Rectal smooth muscle tissue (tissue), 1 donor: ENCODE data around the gene RASL10B.

Source experiments
- H3K27ac ChIP-seq: one replicate; pipeline ENCODE4 v1.7.0; 2013; ENCODE audit warnings: low read depth, low read length, inconsistent platforms
- H3K27me3 ChIP-seq: one replicate; pipeline ENCODE4 v1.7.0; 2013; ENCODE audit warnings: low read length; ENCODE audit not compliant: control insufficient read depth, insufficient read depth
- H3K36me3 ChIP-seq: one replicate; pipeline ENCODE4 v1.7.0; 2013; ENCODE audit warnings: low read length; ENCODE audit not compliant: control insufficient read depth, insufficient read depth
- H3K4me1 ChIP-seq: one replicate; pipeline ENCODE4 v1.7.0; 2013; ENCODE audit warnings: low read length; ENCODE audit not compliant: control insufficient read depth, insufficient read depth
- H3K4me3 ChIP-seq: one replicate; pipeline ENCODE4 v1.7.0; 2013; ENCODE audit warnings: low read length
- H3K9ac ChIP-seq: one replicate; pipeline ENCODE4 v1.7.0; 2013; ENCODE audit warnings: low read length

The RASL10B gene

DNA sequence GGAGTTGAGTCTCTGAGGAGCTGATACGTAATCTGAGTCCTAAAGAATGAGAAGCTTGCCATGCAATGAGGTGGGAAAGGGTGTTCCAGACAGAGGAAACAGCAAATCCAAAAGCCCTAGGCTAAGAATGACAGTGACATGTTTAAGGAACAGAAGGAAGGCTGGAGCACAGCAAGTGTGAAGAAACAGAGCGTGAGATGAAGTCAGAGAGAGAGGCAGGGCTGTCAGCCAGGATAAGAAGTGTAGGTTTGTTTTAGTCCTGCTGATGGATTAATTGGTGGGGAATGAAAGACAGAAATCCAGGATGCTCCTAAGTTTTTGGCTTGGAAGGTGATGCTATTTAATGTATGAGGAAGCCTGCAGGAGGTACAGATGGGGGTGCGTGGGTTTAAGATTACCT, 49.5 kb downstream of the RASL10B start:
- Histone ChIP-seq H3K4me3 (no peak overlapping the region), H3K27me3 (no peaks in the 10 kb centered on the region), H3K36me3 (peaks cover 14% of the 10 kb centered on the region), H3K9ac (no peak overlapping the region), H3K4me1 (peaks cover 8% of the 10 kb centered on the region), H3K27ac (no peak overlapping the region)

DNA sequence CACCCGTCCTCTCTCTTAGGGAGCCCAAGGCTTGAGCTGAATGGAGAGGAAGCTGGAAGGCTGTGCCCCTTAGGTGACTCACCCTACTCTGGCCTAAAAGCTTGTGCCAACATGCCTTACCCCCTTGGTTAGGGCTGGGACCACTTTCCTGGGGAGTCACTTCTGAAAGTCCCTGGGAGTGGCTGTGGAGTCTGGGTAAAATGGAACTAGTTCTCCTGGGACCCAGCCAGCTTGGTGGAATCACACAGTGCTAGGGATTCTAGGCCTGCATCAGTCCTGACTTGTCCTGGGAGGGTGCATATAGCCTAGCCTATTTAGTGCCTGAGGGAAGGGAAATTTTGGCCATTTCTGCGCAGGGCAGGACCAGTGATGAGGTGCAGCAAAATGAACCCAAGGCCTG, 53.5 kb downstream of the RASL10B start:
- Histone ChIP-seq H3K36me3 (no peaks in the 10 kb centered on the region), H3K4me3 (no peak overlapping the region), H3K27ac (no peak overlapping the region), H3K27me3 (no peaks in the 10 kb centered on the region), H3K9ac (no peak overlapping the region), H3K4me1 (peaks cover 35% of the 10 kb centered on the region)

DNA sequence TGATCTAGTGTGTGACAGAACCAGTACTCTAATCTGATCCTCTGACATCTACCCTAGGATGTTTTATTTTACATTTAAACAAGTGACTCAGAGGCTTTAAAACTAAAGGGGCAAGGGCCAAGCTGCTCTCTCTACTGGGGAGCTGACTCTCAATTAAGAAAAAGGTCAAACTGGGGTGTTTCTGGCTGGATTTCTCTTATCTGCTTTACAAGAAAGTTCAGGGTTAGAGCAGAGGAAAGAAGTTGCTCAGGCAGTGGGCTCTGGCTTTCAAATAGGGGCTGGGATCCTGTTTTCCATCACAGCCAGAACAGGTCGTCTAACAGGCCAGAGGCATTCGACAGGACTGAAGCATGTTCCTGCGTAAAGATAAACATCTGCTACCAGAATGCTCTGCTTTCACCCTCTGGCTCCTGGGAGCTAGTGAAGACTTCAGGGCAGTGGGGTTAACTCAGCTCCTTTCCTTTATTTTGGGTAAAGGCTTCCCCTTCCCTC, 55.5 kb downstream of the RASL10B start:
- no peak overlapping the region for H3K9ac ChIP-seq
- H3K4me1 ChIP-seq, result peaks cover 36% of the 10 kb centered on the region
- peak overlapping the region; percentile 41 for H3K27ac ChIP-seq

DNA sequence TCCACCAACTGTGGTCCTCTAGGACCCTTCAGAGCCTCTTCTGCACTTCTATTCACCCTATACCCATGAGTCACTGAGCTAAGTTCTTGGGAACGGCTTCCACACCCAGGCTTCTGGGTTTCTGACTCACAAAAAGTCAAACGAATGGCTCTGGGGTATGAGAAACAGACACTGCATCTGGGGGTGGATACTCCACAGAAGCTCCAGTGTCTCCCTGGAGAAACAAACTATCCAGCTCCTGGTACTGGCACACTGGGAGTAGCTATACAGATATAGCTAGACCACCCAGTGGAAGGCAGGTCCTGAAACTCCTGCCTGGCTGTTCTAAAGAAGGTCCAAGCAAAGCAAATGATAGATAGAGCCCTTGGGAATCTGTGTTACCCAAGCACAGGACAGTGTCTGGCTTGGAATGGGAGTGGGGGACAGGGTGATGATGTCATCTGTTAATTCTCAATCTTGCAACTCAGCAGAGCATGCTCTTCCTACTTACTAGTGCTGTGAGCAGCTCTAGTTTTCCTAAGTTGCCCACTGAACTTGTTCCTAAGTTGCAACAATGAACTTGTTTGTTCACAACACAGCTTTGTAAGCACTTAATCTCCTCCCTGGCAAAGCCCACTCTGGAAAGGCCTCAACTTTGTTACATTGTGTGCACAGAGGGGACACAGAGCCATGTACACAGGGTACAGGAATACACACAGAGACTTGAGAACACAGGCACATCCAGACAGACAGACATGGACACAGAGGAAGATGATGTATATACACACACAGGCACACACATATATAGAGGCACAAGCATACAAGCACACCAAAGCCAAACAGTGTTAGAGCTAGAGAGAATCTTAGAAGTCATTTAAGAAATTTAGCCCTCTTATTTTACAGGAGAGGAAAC, 57.3 kb downstream of the RASL10B start:
- Histone ChIP-seq H3K4me3 (no peak overlapping the region), H3K27me3 (no peaks in the 10 kb centered on the region), H3K4me1 (peaks cover 39% of the 10 kb centered on the region), H3K36me3 (no peaks in the 10 kb centered on the region), H3K9ac (no peak overlapping the region), H3K27ac (peak overlapping the region; percentile 63)

More for the DNA sequence above, 55.5 kb downstream of the RASL10B start:
- H3K27me3 ChIP-seq, result no peaks in the 10 kb centered on the region
- no peaks in the 10 kb centered on the region for H3K36me3 ChIP-seq
- H3K4me3 ChIP-seq, result no peak overlapping the region

DNA sequence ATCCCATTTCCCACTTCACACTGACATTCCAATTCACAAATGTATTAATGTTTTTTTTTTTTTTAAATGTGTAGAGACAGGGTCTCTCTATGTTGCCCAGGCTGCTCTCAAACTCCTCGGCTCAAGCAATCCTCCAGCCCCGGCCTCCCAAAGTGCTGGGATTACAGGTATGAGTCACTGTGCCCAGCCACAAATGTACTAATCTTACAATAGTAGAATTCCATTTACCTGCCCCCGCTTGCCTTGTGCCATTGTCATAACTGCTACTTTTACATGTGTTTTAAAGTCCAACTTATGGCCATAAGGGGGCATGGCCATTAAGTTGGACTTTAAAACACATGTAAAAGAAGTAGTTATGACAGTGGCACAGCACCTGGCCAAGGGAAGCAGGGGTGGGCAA, 59.4 kb downstream of the RASL10B start:
- Histone ChIP-seq H3K4me1 (peaks cover 37% of the 10 kb centered on the region), H3K4me3 (no peak overlapping the region), H3K27ac (no peak overlapping the region), H3K27me3 (no peaks in the 10 kb centered on the region), H3K36me3 (no peaks in the 10 kb centered on the region), H3K9ac (no peak overlapping the region)

DNA sequence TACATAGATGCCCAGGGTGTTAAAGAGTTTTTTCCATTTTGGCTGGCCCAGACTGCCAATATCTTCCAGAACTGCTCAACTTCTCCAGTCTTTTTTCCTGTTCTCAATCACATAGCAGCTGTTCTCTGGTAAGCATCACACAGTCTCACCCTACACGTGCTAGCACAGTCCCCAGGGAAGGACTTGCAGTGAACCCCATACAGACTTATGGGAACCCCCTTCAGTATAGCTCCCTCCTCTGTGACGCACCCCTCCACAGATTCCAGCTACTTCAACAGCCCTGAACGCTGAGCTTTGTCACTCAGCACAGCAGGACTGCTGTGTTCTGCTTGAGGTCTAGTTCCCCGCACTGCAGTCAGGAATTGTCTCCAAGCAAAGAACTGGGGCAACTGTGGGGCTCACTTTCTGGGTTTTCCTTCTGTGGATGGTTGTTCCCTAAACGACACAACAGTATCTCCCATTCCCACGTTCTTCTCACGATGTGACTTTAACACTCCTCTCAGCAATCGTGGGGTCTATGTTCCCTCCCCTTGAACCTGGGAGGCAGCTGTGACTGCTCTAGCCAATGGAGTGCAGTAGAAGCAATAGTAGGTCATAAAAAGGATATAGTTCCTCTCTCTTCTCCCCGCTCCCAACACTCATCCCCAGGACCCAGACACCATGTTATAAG, 60.4 kb downstream of the RASL10B start:
- peaks cover 34% of the 10 kb centered on the region for H3K4me1 ChIP-seq

More for the DNA sequence above, 60.4 kb downstream of the RASL10B start:
- no peaks in the 10 kb centered on the region for H3K36me3 ChIP-seq
- no peaks in the 10 kb centered on the region for H3K27me3 ChIP-seq
- H3K4me3 ChIP-seq, result no peak overlapping the region
- no peak overlapping the region for H3K27ac ChIP-seq
- H3K9ac ChIP-seq, result no peak overlapping the region
